Upper lobe of left lung (tissue), 6 donors: ENCODE data around the gene TJP3. TPM values are rescaled to one million over a fixed set of nuclear protein-coding genes. Genes with fewer than 3 reads are reported as not detected.

Experiments used
- ATAC-seq, 2 donors: fragments of 200-7000 bp; cut with Tn5 transposase; one replicate each; pipeline ENCODE4 v1.9.1; 2022; ENCODE audit warnings: mild to moderate bottlenecking in 2 of 2, moderate library complexity in 2 of 2; ENCODE audit not compliant: low FRiP score in 2 of 2
- DNase-seq, 2 donors: peaks; one replicate each; pipeline ENCODE4 v3.0.0-alpha.2; 2019 to 2020
- H3K27ac ChIP-seq, 4 donors: fragments of 200-600 bp; sonication (generic); one replicate each; pipeline ENCODE4 v1.5.1; 2016 to 2019
- H3K27me3 ChIP-seq, 4 donors: fragments of 200-600 bp; sonication (generic); one replicate each; pipeline ENCODE4 v1.5.1; 2017 to 2019
- H3K36me3 ChIP-seq, 4 donors: fragments of 200-600 bp; sonication (generic); one replicate each; pipeline ENCODE4 v1.5.1; 2016 to 2019
- H3K4me1 ChIP-seq, 4 donors: fragments of 200-600 bp; sonication (generic); one replicate each; pipeline ENCODE4 v1.5.1; 2018 to 2019
- H3K4me3 ChIP-seq, 4 donors: fragments of 200-600 bp; sonication (generic); one replicate each; pipeline ENCODE4 v1.5.1; 2017 to 2019; ENCODE audit warnings: mild to moderate bottlenecking in 2 of 4, moderate library complexity in 1 of 4
- H3K9me3 ChIP-seq, 4 donors: fragments of 200-600 bp; sonication (generic); one replicate each; pipeline ENCODE4 v1.5.1; 2018 to 2019
- CTCF ChIP-seq, 6 experiments: fragments of 450-650 bp in 4 of 6; fragments of 200-600 bp in 2 of 6; sonication (generic) in 2 of 6; IDR thresholded peaks; one replicate each; pipeline ENCODE4 v1.5.1; 2016 to 2019; ENCODE audit warnings: antibody characterized with exemption in 6 of 6
- EP300 ChIP-seq, 4 donors: sonication (generic); formaldehyde crosslinking; IDR thresholded peaks; one replicate each; pipeline ENCODE4 v1.5.1; 2017; ENCODE audit warnings: antibody characterized with exemption in 4 of 4, control low read depth in 2 of 4
- POLR2A ChIP-seq, 4 donors: fragments of 450-650 bp; IDR thresholded peaks; one replicate each; pipeline ENCODE4 v1.5.1; 2016 to 2017; ENCODE audit warnings: antibody characterized with exemption in 4 of 4, mild to moderate bottlenecking in 2 of 4
- POLR2AphosphoS5 ChIP-seq, 2 donors: sonication (generic); formaldehyde crosslinking; IDR thresholded peaks; one replicate each; pipeline ENCODE4 v1.5.1; 2017; ENCODE audit warnings: antibody characterized with exemption in 2 of 2
- WGBS, 2 donors: methylation state at CpG; one replicate each; pipeline ENCODE4 v1.1.5; 2017 to 2018; 5-methylcytosine and 5-hydroxymethylcytosine counted together
- total RNA-seq, 6 donors: library from RNA; depleted of rRNA in 4 of 6; stranded (reverse); fragments of >200 nt in 4 of 6; gene quantifications; one replicate each; pipeline versions ENCODE4 v1.1.0 to v1.2.1, GENCODE V29; 2016 to 2021
- donor health status: DM: no; HTN: no; CAD: no; lungs with moderate emphysema.
- donor health status: DM: no; HTN: yes; CAD: no; lungs with severe emphysema.

TJP3 gene
- total RNA-seq, 6 donors from 2014 or later: 27.2 to 94.3 (median 55.5) TPM

- peaks cover 32 to 61% (median 38%) of the 10 kb centered on the region in 4 donors for H3K4me1 ChIP-seq
- ATAC-seq (no peak), DNase-seq (peak in 1 of 2 donors; percentile 77)
- WGBS, 2 donors: 86% methylated on average over 23 to 39 of the region's 39 CpGs
- peaks cover 0 to 22% (median 5%) of the 10 kb centered on the region in 4 donors for H3K36me3 ChIP-seq
- H3K27ac ChIP-seq: peak overlapping the region; percentile 86 to 94 (median 91)
- no peak for TF ChIP-seq CTCF (IDR thresholded peaks at IDR 0.05)
- no peak for TF ChIP-seq EP300 (IDR thresholded peaks at IDR 0.05)
- no peak for TF ChIP-seq POLR2A (IDR thresholded peaks at IDR 0.05)
- H3K27me3 ChIP-seq: no peaks in the 10 kb centered on the region
- H3K4me3 ChIP-seq: no peak overlapping the region
- H3K9me3 ChIP-seq: no peaks in the 10 kb centered on the region
These were observed 38.9 kb upstream of the TJP3 start for GRCh38 chr19:3669082-3669946.

GRCh38 chr19:3669947-3670795 is 38.0 kb upstream of the TJP3 start:
- peak in 1 of 2 donors; percentile 81 for ATAC-seq
- H3K4me3 ChIP-seq: peak overlapping the region in 3 of 4 donors; percentile 5 to 34 (median 23)
- DNase-seq: peak; percentile 38 to 70

GRCh38 chr19:3670796-3671679 is 37.1 kb upstream of the TJP3 start:
- peak; percentile 66 to 89 for DNase-seq
- H3K27me3 ChIP-seq: no peaks in the 10 kb centered on the region
- TF ChIP-seq EP300 (IDR thresholded peaks at IDR 0.05) (peak in 1 of 4 donors; percentile 37), CTCF (IDR thresholded peaks at IDR 0.05) (no peak), POLR2A (IDR thresholded peaks at IDR 0.05) (peak in 1 of 4 donors; percentile 26), POLR2AphosphoS5 (IDR thresholded peaks at IDR 0.05) (peak in 1 of 2 donors; percentile 54)
- no peaks in the 10 kb centered on the region for H3K9me3 ChIP-seq
- H3K36me3 ChIP-seq: peaks cover 0 to 14% (median 0%) of the 10 kb centered on the region in 4 donors
- 43 to 48% methylated on average over 25 to 38 of the region's 45 CpGs for WGBS, 2 donors
- H3K27ac ChIP-seq: peak overlapping the region; percentile 86 to 94 (median 91)
- peak; percentile 61 to 83 for ATAC-seq
- peak overlapping the region in 3 of 4 donors; percentile 13 to 34 (median 23) for H3K4me3 ChIP-seq
- peaks cover 31 to 65% (median 33%) of the 10 kb centered on the region in 4 donors for H3K4me1 ChIP-seq

More at GRCh38 chr19:3669947-3670795, 38.0 kb upstream of the TJP3 start:
- WGBS, 2 donors: 68% methylated on average over 18 to 23 of the region's 33 CpGs
- H3K9me3 ChIP-seq: no peaks in the 10 kb centered on the region
- no peaks in the 10 kb centered on the region for H3K27me3 ChIP-seq
- TF ChIP-seq POLR2A (IDR thresholded peaks at IDR 0.05): peak in 2 of 4 donors; percentile 46
- TF ChIP-seq EP300 (IDR thresholded peaks at IDR 0.05): peak in 1 of 4 donors; percentile 37
- no peak for TF ChIP-seq CTCF (IDR thresholded peaks at IDR 0.05)
- peak in 1 of 2 donors; percentile 90 for TF ChIP-seq POLR2AphosphoS5 (IDR thresholded peaks at IDR 0.05)
- H3K4me1 ChIP-seq: peaks cover 32 to 66% (median 38%) of the 10 kb centered on the region in 4 donors
- H3K27ac ChIP-seq: peak overlapping the region; percentile 86 to 94 (median 91)
- H3K36me3 ChIP-seq: peaks cover 0 to 14% (median under 1%) of the 10 kb centered on the region in 4 donors
